ENCODE measurements around the gene LNX2.
"Not testable (repeated sequence)": the region's sequence is repeated elsewhere in the genome, so short reads cannot be mapped to it uniquely, and the experiment has no call there.

LNX2 gene

GRCh38 chr13:27636589-27637288, 16.4 kb upstream of the LNX2 start:
- no peak for DNase-seq

- no peak for DNase-seq
Measured at GRCh38 chr13:27635266-27635665, 14.9 kb upstream of the LNX2 start.

GRCh38 chr13:27634791-27635190, 14.5 kb upstream of the LNX2 start:
- DNase-seq: no peak

- DNase-seq: no peak
Measured at GRCh38 chr13:27634231-27634630, 13.9 kb upstream of the LNX2 start.

GRCh38 chr13:27632648-27633047, 12.3 kb upstream of the LNX2 start:
- DNase-seq: no peak

- DNase-seq: no peak
Measured at GRCh38 chr13:27632214-27632613, 11.9 kb upstream of the LNX2 start.

GRCh38 chr13:27631665-27632064, 11.3 kb upstream of the LNX2 start:
- no peak for DNase-seq

GRCh38 chr13:27631156-27631555, 10.8 kb upstream of the LNX2 start:
- no peak for DNase-seq

GRCh38 chr13:27628766-27629165, 8.4 kb upstream of the LNX2 start:
- not testable (repeated sequence) for DNase-seq

GRCh38 chr13:27628081-27628480, 7.8 kb upstream of the LNX2 start:
- DNase-seq: no peak

- DNase-seq: peak; percentile 50
Measured at GRCh38 chr13:27627380-27627779, 7.1 kb upstream of the LNX2 start.

GRCh38 chr13:27625839-27626238, 5.5 kb upstream of the LNX2 start:
- DNase-seq: no peak

- no peak for DNase-seq
Measured at GRCh38 chr13:27624071-27624470, 3.7 kb upstream of the LNX2 start.

GRCh38 chr13:27622881-27623280, 2.6 kb upstream of the LNX2 start:
- no peak for DNase-seq

GRCh38 chr13:27622102-27622820, 1.9 kb upstream of the LNX2 start:
- DNase-seq: peak; percentile 20

- DNase-seq: peak; percentile 85
Measured at GRCh38 chr13:27621366-27622101, 1.2 kb upstream of the LNX2 start, which contains the start of gene POLR1D. Gene POLR1D (plus strand): TSS chr13:27621892. CDS start chr13:27621984, 92 bp downstream.

- no peak for DNase-seq
Measured at GRCh38 chr13:27621116-27621365, 712 bp upstream of the LNX2 start.

GRCh38 chr13:27619728-27620376, 477 bp downstream of the LNX2 start:
- peak; percentile 56 for DNase-seq

- no peak for DNase-seq
Measured at GRCh38 chr13:27619093-27619727, 1.1 kb downstream of the LNX2 start.

GRCh38 chr13:27617881-27618321, 2.4 kb downstream of the LNX2 start:
- DNase-seq: no peak

GRCh38 chr13:27613628-27614027, 6.7 kb downstream of the LNX2 start:
- DNase-seq: no peak

- DNase-seq: no peak
Measured at GRCh38 chr13:27607125-27607524, 13.2 kb downstream of the LNX2 start.

- no peak for DNase-seq
Measured at GRCh38 chr13:27605610-27606200, 14.6 kb downstream of the LNX2 start.

Data from activated CD4-positive, alpha-beta T cell treated with anti-CD3 and anti-CD28 coated beads, Interleukin-2, Interleukin-6, amounts not matched to agents 100 ng/mL and 50 ng/mL, durations not matched to agents 16 hours and 8 hours (primary cell).